Left lung (tissue), 10 donors: Measurements from ENCODE around the gene BLTP2. TPM values are rescaled to one million over a fixed set of nuclear protein-coding genes. Genes with fewer than 3 reads are reported as not detected.

ENCODE experiments used
- ATAC-seq: fragments of 200-7000 bp; cut with Tn5 transposase; one replicate; pipeline ENCODE4 v1.9.1; 2020; ENCODE audit warnings: moderate library complexity
- DNase-seq, 4 donors: peaks; one replicate each; pipeline ENCODE4 v3.0.0-alpha.2; 2013 to 2020
- H3K27ac ChIP-seq, 2 donors: fragments of 200-600 bp; sonication (generic) in 1 of 2; one replicate each; pipeline versions ENCODE4 v1.5.0 to v1.8.0; 2020 to 2021
- H3K27me3 ChIP-seq, 2 donors: fragments of 200-600 bp; sonication (generic) in 1 of 2; one replicate each; pipeline versions ENCODE4 v1.5.0 to v1.8.0; 2020 to 2021
- H3K36me3 ChIP-seq, 2 donors: fragments of 200-600 bp; sonication (generic) in 1 of 2; one replicate each; pipeline versions ENCODE4 v1.5.0 to v1.8.0; 2020 to 2021
- H3K4me1 ChIP-seq, 2 donors: fragments of 200-600 bp; one replicate each; pipeline ENCODE4 v1.8.0; 2021
- H3K4me3 ChIP-seq, 2 donors: fragments of 200-600 bp; sonication (generic) in 1 of 2; one replicate each; pipeline versions ENCODE4 v1.5.0 to v1.8.0; 2020 to 2021; ENCODE audit warnings: mild to moderate bottlenecking in 1 of 2
- H3K9me3 ChIP-seq, 2 donors: fragments of 200-600 bp; sonication (generic) in 1 of 2; one replicate each; pipeline versions ENCODE4 v1.5.0 to v1.8.0; 2020 to 2021
- CTCF ChIP-seq, 2 donors: fragments of 200-600 bp; sonication (generic) in 1 of 2; IDR thresholded peaks; one replicate each; pipeline versions ENCODE4 v1.5.0 to v1.8.0; 2021; ENCODE audit warnings: antibody characterized with exemption in 2 of 2
- intact Hi-C, 2 donors: fragments of 100-400 bp; cut with DNase I; formaldehyde crosslinking; loops; one replicate each; pipeline versions ENCODE4 v1.11.2 to v1.14.2; 2022
- polyA plus RNA-seq, 6 donors: library from polyadenylated mRNA; unstranded; fragments of 120-200 nt; gene quantifications; one replicate each; pipeline ENCODE4 v1.2.1, GENCODE V29; 2013; ENCODE audit not compliant: insufficient read length in 6 of 6
- total RNA-seq, 2 donors: library from RNA; stranded (reverse); fragmentation: NEBNext Ultra II Directional; extraction: Animal tissue kit (Norgen Biotek cat#: 25700); gene quantifications; one replicate each; pipeline ENCODE4 v1.2.1, GENCODE V29; 2021
- donor health status: DM: no; HTN: yes; CAD: no.
- donor health status: DM: no; HTN: no; CAD: no.

The BLTP2 gene
- total and polyA plus RNA-seq, 8 donors = 86.8 to 184 (median 93.1) TPM

GRCh38 chr17:28615260-28615940 is 29.6 kb downstream of the BLTP2 start:
- H3K9me3 ChIP-seq = no peaks in the 10 kb centered on the region
- no peak for ATAC-seq
- intact Hi-C loops = loop anchor here in 1 of 2 donors (10.0 kb wide), 1 partner anchor 71 kb away; no protein-coding TSS in a partner anchor
- no peak overlapping the region for H3K27ac ChIP-seq
- H3K4me1 ChIP-seq = no peaks in the 10 kb centered on the region
- peaks cover 4 to 99% of the 10 kb centered on the region in 2 donors for H3K36me3 ChIP-seq
- TF ChIP-seq CTCF (IDR thresholded peaks at IDR 0.05) = no peak
- DNase-seq = no peak
- H3K4me3 ChIP-seq = no peak overlapping the region
- H3K27me3 ChIP-seq = no peaks in the 10 kb centered on the region

DNA sequence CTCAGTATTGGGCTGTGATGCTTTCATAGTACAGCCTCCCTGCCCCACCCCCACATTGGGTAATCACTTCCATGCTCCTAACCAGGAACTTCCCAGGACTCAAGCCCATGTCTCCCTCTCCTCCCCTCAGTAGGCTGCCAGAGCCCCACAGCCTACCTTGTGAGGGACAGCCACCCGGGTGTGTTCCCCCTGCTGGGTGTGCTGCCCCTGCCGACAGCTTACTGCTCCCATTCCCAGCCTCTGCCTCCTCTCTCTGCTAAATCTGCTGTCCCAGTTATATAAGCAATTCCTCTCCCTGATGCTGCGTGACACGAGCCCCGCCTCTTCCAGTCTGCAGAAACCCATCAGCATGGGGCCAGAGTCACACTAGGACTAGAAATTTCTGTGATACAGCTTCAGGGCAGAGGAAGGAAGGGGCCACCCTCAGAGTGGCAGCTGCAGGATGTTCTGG is 31.0 kb downstream of the BLTP2 start, which contains the start of gene RSKR:
TSS of gene RSKR (minus strand) at position 255 of the 451 bp plus-strand sequence. CDS start at position 231, 24 bp downstream.
- peaks cover 0 to 97% of the 10 kb centered on the region in 2 donors for H3K36me3 ChIP-seq
- ATAC-seq (no peak), DNase-seq (no peak)
- no peak for TF ChIP-seq CTCF (IDR thresholded peaks at IDR 0.05)
- no peaks in the 10 kb centered on the region for H3K9me3 ChIP-seq
- intact Hi-C loops = loop anchor here in 1 of 2 donors (10.0 kb wide), 1 partner anchor 69 kb away; no protein-coding TSS in a partner anchor
- H3K4me1 ChIP-seq = no peaks in the 10 kb centered on the region
- H3K27ac ChIP-seq = no peak within 1 kb of the TSS
- no peak within 1 kb of the TSS for H3K4me3 ChIP-seq
- H3K27me3 ChIP-seq = no peaks in the 10 kb centered on the region

DNA sequence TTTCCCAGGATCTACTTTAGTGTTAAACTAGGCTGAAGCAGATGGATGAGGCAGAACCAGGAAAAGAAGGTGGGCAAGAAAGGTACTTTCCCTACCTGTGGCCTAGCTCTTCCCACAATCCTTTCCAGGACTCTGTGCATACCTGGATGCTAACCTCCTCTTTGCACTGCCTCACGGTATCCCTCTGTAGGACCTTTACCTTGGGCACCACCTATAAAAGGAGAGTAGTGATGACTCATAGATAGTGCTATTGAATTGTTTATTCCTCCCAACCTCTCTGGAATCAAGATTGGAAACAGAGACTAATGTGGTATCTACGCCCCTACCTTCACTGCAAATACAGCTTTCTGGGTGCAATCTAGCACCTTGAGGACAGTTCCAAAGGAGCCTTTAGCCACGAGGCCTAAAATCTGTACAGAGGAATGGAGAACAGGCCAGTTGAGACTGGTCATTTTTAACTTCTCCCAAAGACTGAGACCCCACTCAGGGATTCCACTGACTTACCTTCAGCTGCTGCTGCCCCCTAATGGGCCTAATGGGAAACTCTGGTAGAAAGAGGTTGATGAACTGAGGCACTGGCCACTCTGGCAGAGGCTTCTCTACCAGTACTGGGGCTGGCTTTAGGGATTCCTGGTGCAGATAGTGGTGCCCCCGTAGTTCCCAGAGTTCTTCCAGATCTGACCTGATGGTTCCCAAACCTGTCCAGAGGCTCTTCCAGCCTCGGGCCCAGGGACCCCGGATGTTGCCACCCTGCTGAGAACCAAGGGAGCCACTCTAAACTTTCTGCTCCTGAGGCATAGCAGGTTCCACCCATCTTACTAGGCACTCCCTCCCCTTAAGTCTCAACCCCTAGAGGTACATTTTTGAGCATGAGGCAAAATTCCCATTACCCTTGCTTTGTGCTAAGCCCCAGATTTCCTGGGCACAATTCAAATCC is 31.8 kb downstream of the BLTP2 start:
- H3K27ac ChIP-seq = no peak overlapping the region
- H3K9me3 ChIP-seq = no peaks in the 10 kb centered on the region
- H3K36me3 ChIP-seq = peaks cover 0 to 90% of the 10 kb centered on the region in 2 donors
- H3K4me1 ChIP-seq = no peaks in the 10 kb centered on the region
- H3K27me3 ChIP-seq = no peaks in the 10 kb centered on the region
- TF ChIP-seq CTCF (IDR thresholded peaks at IDR 0.05) = peak; percentile 35 to 41
- no peak overlapping the region for H3K4me3 ChIP-seq
- intact Hi-C loops = loop anchor here in 1 of 2 donors (10.0 kb wide), 1 partner anchor 68 kb away; no protein-coding TSS in a partner anchor
- DNase-seq (peak in 1 of 4 donors; percentile 45), ATAC-seq (peak; percentile 73)

DNA sequence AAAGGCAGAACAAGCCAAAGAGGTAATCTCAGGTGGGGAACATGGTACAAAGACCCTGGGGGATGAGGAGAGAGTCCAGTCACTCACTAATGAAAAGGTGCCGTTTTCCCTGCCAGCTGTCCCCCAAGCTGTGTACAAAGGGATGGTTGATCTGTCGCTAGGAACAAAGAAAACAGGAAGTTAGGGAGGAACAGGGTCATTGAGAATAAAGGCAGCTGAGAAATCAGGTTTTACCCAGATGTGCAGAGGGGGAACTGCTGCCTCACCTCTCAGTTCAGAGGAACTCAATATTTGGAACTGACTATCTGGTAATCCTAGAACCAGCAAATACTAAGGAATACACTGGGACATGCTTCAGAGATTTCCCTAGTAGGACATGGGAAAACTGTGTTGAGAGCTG is 32.4 kb downstream of the BLTP2 start:
- no peak for TF ChIP-seq CTCF (IDR thresholded peaks at IDR 0.05)
- DNase-seq (no peak), ATAC-seq (no peak)
- intact Hi-C loops = loop anchor here in 1 of 2 donors (10.0 kb wide), 1 partner anchor 68 kb away; no protein-coding TSS in a partner anchor
- Histone ChIP-seq H3K4me3 (no peak overlapping the region), H3K4me1 (no peaks in the 10 kb centered on the region), H3K27ac (no peak overlapping the region), H3K9me3 (no peaks in the 10 kb centered on the region), H3K36me3 (peaks cover 0 to 83% of the 10 kb centered on the region in 2 donors), H3K27me3 (no peaks in the 10 kb centered on the region)
